A673 (cell line): Measurements from ENCODE around the gene RPS4Y1. TPM values are rescaled to one million over a fixed set of nuclear protein-coding genes. Genes with fewer than 3 reads are reported as not detected.

Source experiments
- BruUV-seq: library from RNA; stranded (reverse); fragments of 400-500 nt; replicated peaks from 2 replicates; lab custom pipeline; 2021; lab: Mats Ljungman, UMichigan
- CTCF ChIA-PET: fragments of 300-600 bp; sonication (Branson Sonifier 250); formaldehyde crosslinking; loops from one replicate; lab custom pipeline; 2022; ENCODE audit warnings: antibody characterized with exemption; lab: Charles Lee
- POLR2A ChIA-PET: fragments of 300-600 bp; sonication (Branson Sonifier 250); formaldehyde crosslinking; loops from one replicate; lab custom pipeline; 2022; ENCODE audit warnings: antibody characterized with exemption; ENCODE audit not compliant: low non-redundant PET; lab: Charles Lee
- DNase-seq: peaks from one replicate; pipeline ENCODE4 v3.0.0-alpha.2; 2015; ENCODE audit warnings: low spot score
- H3K27ac ChIP-seq: fragments of 200-600 bp; sonication (generic); 2 replicates; pipeline ENCODE4 v1.5.1; 2016; ENCODE audit warnings: mixed run types, low read depth, mild to moderate bottlenecking, mixed read lengths, antibody characterized with exemption, low read length; ENCODE audit not compliant: poor library complexity, severe bottlenecking
- H3K27me3 ChIP-seq: fragments of 200-600 bp; sonication (generic); replicated peaks from 2 replicates; pipeline ENCODE4 v1.6.1; 2017; ENCODE audit warnings: mixed run types, low read depth, mild to moderate bottlenecking, mixed read lengths, antibody characterized with exemption, low read length; ENCODE audit not compliant: insufficient read depth, poor library complexity
- H3K36me3 ChIP-seq: fragments of 200-600 bp; sonication (generic); 2 replicates; pipeline ENCODE4 v1.6.1; 2016; ENCODE audit warnings: mixed run types, mild to moderate bottlenecking, mixed read lengths, antibody characterized with exemption, low read length; ENCODE audit not compliant: insufficient read depth, poor library complexity, severe bottlenecking
- H3K4me1 ChIP-seq: fragments of 200-600 bp; sonication (generic); 2 replicates; pipeline ENCODE4 v1.6.1; 2017; ENCODE audit warnings: mixed run types, mild to moderate bottlenecking, mixed read lengths, antibody characterized with exemption, low read length; ENCODE audit not compliant: insufficient read depth, poor library complexity, severe bottlenecking
- H3K4me3 ChIP-seq: fragments of 200-600 bp; sonication (generic); 2 replicates; pipeline ENCODE4 v1.5.1; 2016; ENCODE audit warnings: low read depth, mixed run types, mild to moderate bottlenecking, mixed read lengths, low read length; ENCODE audit not compliant: poor library complexity, severe bottlenecking
- H3K9me3 ChIP-seq: fragments of 200-600 bp; sonication (generic); 2 replicates; pipeline ENCODE4 v1.6.1; 2016; ENCODE audit warnings: mixed run types, low read depth, mild to moderate bottlenecking, mixed read lengths, antibody characterized with exemption, low read length; ENCODE audit not compliant: poor library complexity, severe bottlenecking
- CTCF ChIP-seq: fragments of 300-800, 200-600 bp; sonication (generic); conservative IDR thresholded peaks from 2 replicates; pipeline ENCODE4 v1.5.1; 2017; ENCODE audit warnings: low read depth, mild to moderate bottlenecking, antibody characterized with exemption, low read length, moderate library complexity, mixed read lengths
- EZH2 ChIP-seq: fragments of 200-600 bp; sonication (generic); IDR thresholded peaks from 2 replicates; pipeline ENCODE4 v1.6.1; 2017; ENCODE audit warnings: borderline replicate concordance, low read depth, mild to moderate bottlenecking, mixed read lengths, antibody characterized with exemption, low read length; ENCODE audit not compliant: poor library complexity, severe bottlenecking
- intact Hi-C: fragments of 100-400 bp; cut with micrococcal nuclease; formaldehyde crosslinking; loops from one replicate; pipeline ENCODE4 v1.10.0; 2022; ENCODE audit not compliant: unreplicated experiment
- total RNA-seq: library from RNA; stranded (reverse); gene quantifications from 2 replicates; pipeline ENCODE4 v1.2.3, GENCODE V29; 2021

Gene RPS4Y1
- total RNA-seq, 1 experiment from 2014 or later: not detected

- no peak for TF ChIP-seq EZH2
- no peak for TF ChIP-seq CTCF
- Histone ChIP-seq H3K9me3 (no peaks in the 10 kb centered on the region), H3K27me3 (no peaks in the 10 kb centered on the region), H3K4me3 (no peak overlapping the region), H3K4me1 (no peaks in the 10 kb centered on the region), H3K36me3 (no peaks in the 10 kb centered on the region), H3K27ac (no peak overlapping the region)
- ChIA-PET CTCF (no interaction called here), POLR2A (no interaction called here)
- intact Hi-C loops: no loop called here
- no peak for DNase-seq
- no TSS peak for BruUV-seq
These were observed 44.5 kb downstream of the RPS4Y1 start for GRCh38 chrY:2885880-2886279.

- H3K9me3 ChIP-seq: no peaks in the 10 kb centered on the region
- TF ChIP-seq CTCF (no peak), EZH2 (no peak)
- H3K4me3 ChIP-seq: no peak overlapping the region
- intact Hi-C loops: no loop called here
- H3K36me3 ChIP-seq: no peaks in the 10 kb centered on the region
- H3K27me3 ChIP-seq: no peaks in the 10 kb centered on the region
- no peak for DNase-seq
- no peak overlapping the region for H3K27ac ChIP-seq
- CTCF ChIA-PET: no interaction called here
- no peaks in the 10 kb centered on the region for H3K4me1 ChIP-seq
- POLR2A ChIA-PET: no interaction called here
- BruUV-seq: no TSS peak
These were observed 46.0 kb downstream of the RPS4Y1 start for GRCh38 chrY:2887386-2887785.

GRCh38 chrY:2887955-2888354, 46.6 kb downstream of the RPS4Y1 start:
- TF ChIP-seq CTCF: no peak
- TF ChIP-seq EZH2: no peak
- Histone ChIP-seq H3K4me1 (no peaks in the 10 kb centered on the region), H3K36me3 (no peaks in the 10 kb centered on the region), H3K4me3 (no peak overlapping the region), H3K9me3 (no peaks in the 10 kb centered on the region), H3K27ac (no peak overlapping the region), H3K27me3 (no peaks in the 10 kb centered on the region)
- intact Hi-C loops: no loop called here
- DNase-seq: no peak
- BruUV-seq: no TSS peak
- CTCF ChIA-PET: no interaction called here
- POLR2A ChIA-PET: no interaction called here
